ENCODE results near the gene INO80B.

DNA sequence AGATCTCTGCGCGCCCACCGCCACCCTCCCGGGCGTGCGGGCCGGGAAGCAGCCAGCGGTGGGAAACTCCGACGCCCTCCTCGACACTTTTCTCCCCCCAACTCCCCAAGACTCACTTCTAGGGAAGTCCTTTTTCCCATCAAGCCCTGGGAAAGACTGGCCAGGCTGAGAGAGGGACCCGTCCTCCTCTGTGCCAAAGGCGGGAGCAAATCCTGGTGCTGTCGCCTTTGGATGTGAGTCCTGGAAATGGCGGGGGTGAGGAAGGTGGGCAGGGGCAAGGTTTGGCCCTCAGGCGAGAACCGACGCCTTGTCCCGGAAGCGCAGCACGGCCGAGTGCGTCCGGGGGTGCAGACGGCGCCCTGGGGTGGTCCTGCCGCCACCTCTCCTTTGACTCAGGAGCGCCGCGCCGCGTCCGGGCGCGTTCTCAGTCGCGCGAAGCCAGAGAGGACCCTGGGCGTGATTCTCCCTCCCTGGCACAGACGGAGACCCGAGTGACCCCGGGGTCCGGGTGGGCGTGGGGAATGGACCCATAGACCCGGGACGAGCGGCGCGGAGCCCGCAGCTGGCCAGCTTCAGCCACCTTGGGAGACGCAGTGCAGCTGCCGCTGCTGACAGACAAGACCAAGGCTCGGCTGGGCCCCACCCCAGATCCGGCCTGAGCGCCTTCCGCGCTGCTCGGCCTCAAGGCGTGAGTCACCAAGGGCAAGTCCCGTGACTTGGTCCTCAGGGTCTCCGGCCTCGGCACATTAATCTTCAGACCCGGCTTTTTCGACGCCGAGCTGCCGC is 48.0 kb downstream of the INO80B start:
- TF ChIP-seq CTCF (IDR thresholded peaks at IDR 0.05) (peak in 2 of 6 experiments; percentile 5 to 22), POLR2A (IDR thresholded peaks at IDR 0.05) (peak in 1 of 4 donors; percentile 69)
